Measurements from ENCODE around the gene PLLP. TPM values are rescaled to one million over a fixed set of nuclear protein-coding genes. Genes with fewer than 3 reads are reported as not detected.

PLLP gene
- total RNA-seq, 1 experiment from 2014 or later: 2.8 TPM

GRCh38 chr16:57273826-57274225 is 10.6 kb downstream of the PLLP start:
- no peaks in the 10 kb centered on the region for H3K36me3 ChIP-seq (ENCODE audit: low read depth)
- H3K27ac ChIP-seq: no peak overlapping the region
- TF ChIP-seq EZH2 (IDR thresholded peaks at IDR 0.05; ENCODE audit: low read depth): no peak
- TF ChIP-seq, protein P1, sequence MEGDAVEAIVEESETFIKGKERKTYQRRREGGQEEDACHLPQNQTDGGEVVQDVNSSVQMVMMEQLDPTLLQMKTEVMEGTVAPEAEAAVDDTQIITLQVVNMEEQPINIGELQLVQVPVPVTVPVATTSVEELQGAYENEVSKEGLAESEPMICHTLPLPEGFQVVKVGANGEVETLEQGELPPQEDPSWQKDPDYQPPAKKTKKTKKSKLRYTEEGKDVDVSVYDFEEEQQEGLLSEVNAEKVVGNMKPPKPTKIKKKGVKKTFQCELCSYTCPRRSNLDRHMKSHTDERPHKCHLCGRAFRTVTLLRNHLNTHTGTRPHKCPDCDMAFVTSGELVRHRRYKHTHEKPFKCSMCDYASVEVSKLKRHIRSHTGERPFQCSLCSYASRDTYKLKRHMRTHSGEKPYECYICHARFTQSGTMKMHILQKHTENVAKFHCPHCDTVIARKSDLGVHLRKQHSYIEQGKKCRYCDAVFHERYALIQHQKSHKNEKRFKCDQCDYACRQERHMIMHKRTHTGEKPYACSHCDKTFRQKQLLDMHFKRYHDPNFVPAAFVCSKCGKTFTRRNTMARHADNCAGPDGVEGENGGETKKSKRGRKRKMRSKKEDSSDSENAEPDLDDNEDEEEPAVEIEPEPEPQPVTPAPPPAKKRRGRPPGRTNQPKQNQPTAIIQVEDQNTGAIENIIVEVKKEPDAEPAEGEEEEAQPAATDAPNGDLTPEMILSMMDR (conservative IDR thresholded peaks at IDR 0.05): no peak
- CTCF ChIA-PET: no interaction called here
- no peaks in the 10 kb centered on the region for H3K9me3 ChIP-seq (ENCODE audit: insufficient read depth, low read depth)
- no TSS peak for BruUV-seq (replicated peaks)
- no peak overlapping the region for H3K4me2 ChIP-seq
- H3K4me3 ChIP-seq: no peak overlapping the region
- H3F3A ChIP-seq (ENCODE audit: insufficient read depth, low read depth): peaks cover 28% of the 10 kb centered on the region
- H3K4me1 ChIP-seq (replicated peaks; ENCODE audit: insufficient read depth): peaks cover 26% of the 10 kb centered on the region
- H3K9me2 ChIP-seq (ENCODE audit: insufficient read depth): no peaks in the 10 kb centered on the region
- no peak overlapping the region for H2AFZ ChIP-seq
- POLR2A ChIA-PET (ENCODE audit: unreplicated experiment): no interaction called here
- intact Hi-C loops (cut with micrococcal nuclease; ENCODE audit: unreplicated experiment): no loop called here
- no peaks in the 10 kb centered on the region for H3K27me3 ChIP-seq (ENCODE audit: insufficient read depth, low read depth)
- no peaks in the 10 kb centered on the region for H4K20me1 ChIP-seq (ENCODE audit: insufficient read depth)
- no peak for DNase-seq
- H3K79me2 ChIP-seq (ENCODE audit: low read depth): no peaks in the 10 kb centered on the region

DNA sequence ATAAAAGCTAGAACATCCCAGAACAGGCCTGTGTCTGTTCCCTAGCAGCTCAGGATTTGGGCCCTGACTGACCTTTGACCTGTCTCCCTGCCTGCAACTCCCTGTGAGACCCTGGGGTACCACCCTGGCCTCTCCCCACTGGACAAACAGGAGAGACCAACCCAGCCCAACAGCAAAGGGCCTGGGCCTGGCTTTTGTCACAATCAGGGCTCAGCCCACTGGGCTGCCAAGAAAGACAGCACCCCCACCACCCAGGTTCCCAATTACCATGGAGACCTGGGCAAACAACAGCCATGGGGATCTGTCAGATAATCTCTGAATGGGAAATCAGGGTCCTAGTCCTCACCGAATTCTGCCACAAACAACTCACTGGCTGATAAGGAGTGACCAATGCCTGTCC is 11.1 kb downstream of the PLLP start:
- TF ChIP-seq EZH2 (IDR thresholded peaks at IDR 0.05; ENCODE audit: low read depth): no peak
- TF ChIP-seq, protein P1 (conservative IDR thresholded peaks at IDR 0.05): no peak
- Histone ChIP-seq H3K9me3 (ENCODE audit: insufficient read depth, low read depth) (no peaks in the 10 kb centered on the region), H3K27me3 (ENCODE audit: insufficient read depth, low read depth) (no peaks in the 10 kb centered on the region), H3K9me2 (ENCODE audit: insufficient read depth) (no peaks in the 10 kb centered on the region), H4K20me1 (ENCODE audit: insufficient read depth) (no peaks in the 10 kb centered on the region), H3K4me1 (replicated peaks; ENCODE audit: insufficient read depth) (peaks cover 21% of the 10 kb centered on the region), H3K79me2 (ENCODE audit: low read depth) (no peaks in the 10 kb centered on the region), H2AFZ (no peak overlapping the region), H3K4me3 (no peak overlapping the region), H3K4me2 (no peak overlapping the region), H3F3A (ENCODE audit: insufficient read depth, low read depth) (peaks cover 24% of the 10 kb centered on the region), H3K27ac (no peak overlapping the region), H3K36me3 (ENCODE audit: low read depth) (no peaks in the 10 kb centered on the region)
- no TSS peak for BruUV-seq (replicated peaks)
- no peak for DNase-seq
- intact Hi-C loops (cut with micrococcal nuclease; ENCODE audit: unreplicated experiment): no loop called here
- POLR2A ChIA-PET (ENCODE audit: unreplicated experiment): no interaction called here
- CTCF ChIA-PET: no interaction called here

DNA sequence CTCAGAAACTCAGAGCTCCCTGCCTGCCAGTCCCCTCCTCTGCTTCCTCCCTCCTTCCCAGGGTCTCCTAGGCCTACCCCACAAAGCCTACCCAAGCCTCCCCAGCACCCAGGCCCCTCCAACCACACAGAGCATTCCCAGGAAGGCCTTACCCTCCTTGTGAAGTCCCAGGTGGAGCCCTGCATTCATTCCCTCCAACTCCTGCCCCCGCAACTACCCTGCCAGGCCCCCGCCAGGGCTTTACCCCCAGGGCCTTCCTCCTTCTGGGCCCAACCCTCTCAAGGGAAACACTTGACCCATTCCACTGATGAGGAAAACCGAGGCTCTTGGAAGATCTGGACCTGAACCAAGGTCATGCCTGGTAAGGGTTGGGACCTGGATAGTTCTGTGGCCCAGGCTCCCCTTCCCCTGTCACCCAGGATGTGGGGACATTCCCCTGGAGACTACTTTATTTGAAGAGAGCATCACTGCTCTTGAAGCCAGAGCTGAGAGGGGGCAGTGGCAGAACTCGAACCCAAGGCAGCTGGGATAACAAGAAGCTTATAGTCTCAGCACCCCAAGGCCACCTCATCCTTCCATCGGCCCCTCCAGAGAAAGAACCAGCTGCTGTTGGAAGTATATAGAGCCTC is 12.5 kb downstream of the PLLP start:
- no peak overlapping the region for H2AFZ ChIP-seq

More for the DNA sequence above, 12.5 kb downstream of the PLLP start:
- H3K4me1 ChIP-seq (replicated peaks; ENCODE audit: insufficient read depth): peaks cover 13% of the 10 kb centered on the region
- POLR2A ChIA-PET (ENCODE audit: unreplicated experiment): no interaction called here
- no peaks in the 10 kb centered on the region for H4K20me1 ChIP-seq (ENCODE audit: insufficient read depth)
- intact Hi-C loops (cut with micrococcal nuclease; ENCODE audit: unreplicated experiment): no loop called here
- no peaks in the 10 kb centered on the region for H3K79me2 ChIP-seq (ENCODE audit: low read depth)
- H3K9me3 ChIP-seq (ENCODE audit: insufficient read depth, low read depth): no peaks in the 10 kb centered on the region
- DNase-seq: no peak
- no peaks in the 10 kb centered on the region for H3K36me3 ChIP-seq (ENCODE audit: low read depth)
- TF ChIP-seq EZH2 (IDR thresholded peaks at IDR 0.05; ENCODE audit: low read depth): no peak
- TF ChIP-seq, protein P1 (conservative IDR thresholded peaks at IDR 0.05): no peak
- H3K4me3 ChIP-seq: no peak overlapping the region
- no peaks in the 10 kb centered on the region for H3K9me2 ChIP-seq (ENCODE audit: insufficient read depth)
- BruUV-seq (replicated peaks): no TSS peak
- H3K4me2 ChIP-seq: no peak overlapping the region
- H3K27me3 ChIP-seq (ENCODE audit: insufficient read depth, low read depth): no peaks in the 10 kb centered on the region
- H3K27ac ChIP-seq: no peak overlapping the region
- CTCF ChIA-PET: no interaction called here
- H3F3A ChIP-seq (ENCODE audit: insufficient read depth, low read depth): peaks cover 17% of the 10 kb centered on the region; the same call in 1 of the 2 replicates
